ENCODE results near the gene ARHGAP27.

The ARHGAP27 gene

GRCh38 chr17:45433159-45433535 lies 477 bp upstream of the ARHGAP27 start:
- Histone ChIP-seq H3K9ac (ENCODE audit: low read depth, low read length) (no peak overlapping the region), H3K27me3 (ENCODE audit: insufficient read depth, low read length) (peaks cover 75% of the 10 kb centered on the region), H3K27ac (ENCODE audit: low read length) (no peak overlapping the region), H3K36me3 (ENCODE audit: insufficient read depth, low read depth, low read length) (no peaks in the 10 kb centered on the region), H3K4me1 (ENCODE audit: insufficient read depth, low read length) (no peaks in the 10 kb centered on the region; the same call in 1 of the 2 replicates), H3K9me3 (ENCODE audit: insufficient read depth, low read depth, low read length) (no peaks in the 10 kb centered on the region), H3K4me3 (ENCODE audit: low read length) (peak overlapping the region; percentile 41; the same call in 1 of the 2 replicates)

GRCh38 chr17:45431531-45432404 lies 902 bp downstream of the ARHGAP27 start:
- H3K27me3 ChIP-seq (ENCODE audit: insufficient read depth, low read length) = peaks cover 89% of the 10 kb centered on the region
- peak overlapping the region; percentile 72 for H3K4me3 ChIP-seq (ENCODE audit: low read length)
- H3K9ac ChIP-seq (ENCODE audit: low read depth, low read length) = no peak overlapping the region
- H3K36me3 ChIP-seq (ENCODE audit: insufficient read depth, low read depth, low read length) = no peaks in the 10 kb centered on the region
- no peaks in the 10 kb centered on the region; the same call in 1 of the 2 replicates for H3K4me1 ChIP-seq (ENCODE audit: insufficient read depth, low read length)
- H3K9me3 ChIP-seq (ENCODE audit: insufficient read depth, low read depth, low read length) = no peaks in the 10 kb centered on the region
- H3K27ac ChIP-seq (ENCODE audit: low read length) = no peak overlapping the region

GRCh38 chr17:45430738-45431530 lies 1.7 kb downstream of the ARHGAP27 start:
- no peak overlapping the region for H3K27ac ChIP-seq (ENCODE audit: low read length)
- H3K4me3 ChIP-seq (ENCODE audit: low read length) = peak overlapping the region; percentile 72
- H3K9me3 ChIP-seq (ENCODE audit: insufficient read depth, low read depth, low read length) = no peaks in the 10 kb centered on the region
- no peaks in the 10 kb centered on the region for H3K36me3 ChIP-seq (ENCODE audit: insufficient read depth, low read depth, low read length)
- H3K27me3 ChIP-seq (ENCODE audit: insufficient read depth, low read length) = peaks cover 97% of the 10 kb centered on the region
- no peaks in the 10 kb centered on the region; the same call in 1 of the 2 replicates for H3K4me1 ChIP-seq (ENCODE audit: insufficient read depth, low read length)
- no peak overlapping the region for H3K9ac ChIP-seq (ENCODE audit: low read depth, low read length)

GRCh38 chr17:45430006-45430737 lies 2.5 kb downstream of the ARHGAP27 start:
- H3K27ac ChIP-seq (ENCODE audit: low read length) = no peak overlapping the region
- H3K27me3 ChIP-seq (ENCODE audit: insufficient read depth, low read length) = peaks cover 93% of the 10 kb centered on the region
- H3K9ac ChIP-seq (ENCODE audit: low read depth, low read length) = no peak overlapping the region
- peaks cover 2% of the 10 kb centered on the region; the same call in 1 of the 2 replicates for H3K4me1 ChIP-seq (ENCODE audit: insufficient read depth, low read length)
- no peaks in the 10 kb centered on the region for H3K36me3 ChIP-seq (ENCODE audit: insufficient read depth, low read depth, low read length)
- no peaks in the 10 kb centered on the region for H3K9me3 ChIP-seq (ENCODE audit: insufficient read depth, low read depth, low read length)
- peak overlapping the region; percentile 72 for H3K4me3 ChIP-seq (ENCODE audit: low read length)

GRCh38 chr17:45429339-45430005 lies 3.2 kb downstream of the ARHGAP27 start:
- no peak overlapping the region for H3K9ac ChIP-seq (ENCODE audit: low read depth, low read length)
- H3K27ac ChIP-seq (ENCODE audit: low read length) = no peak overlapping the region
- H3K4me1 ChIP-seq (ENCODE audit: insufficient read depth, low read length) = peaks cover 5% of the 10 kb centered on the region; the same call in 1 of the 2 replicates
- H3K36me3 ChIP-seq (ENCODE audit: insufficient read depth, low read depth, low read length) = no peaks in the 10 kb centered on the region
- peak overlapping the region; percentile 9; the same call in 1 of the 2 replicates for H3K4me3 ChIP-seq (ENCODE audit: low read length)
- H3K27me3 ChIP-seq (ENCODE audit: insufficient read depth, low read length) = peaks cover 86% of the 10 kb centered on the region
- no peaks in the 10 kb centered on the region for H3K9me3 ChIP-seq (ENCODE audit: insufficient read depth, low read depth, low read length)

- peak overlapping the region; percentile 9; the same call in 1 of the 2 replicates for H3K4me3 ChIP-seq (ENCODE audit: low read length)
- no peak overlapping the region for H3K27ac ChIP-seq (ENCODE audit: low read length)
Observed at GRCh38 chr17:45428931-45429338, 3.7 kb downstream of the ARHGAP27 start.

GRCh38 chr17:45428050-45428617 lies 4.5 kb downstream of the ARHGAP27 start:
- Histone ChIP-seq H3K27me3 (ENCODE audit: insufficient read depth, low read length) (peaks cover 73% of the 10 kb centered on the region), H3K27ac (ENCODE audit: low read length) (no peak overlapping the region)

More at GRCh38 chr17:45428931-45429338, 3.7 kb downstream of the ARHGAP27 start:
- H3K4me1 ChIP-seq (ENCODE audit: insufficient read depth, low read length) = peaks cover 5% of the 10 kb centered on the region; the same call in 1 of the 2 replicates
- peaks cover 81% of the 10 kb centered on the region for H3K27me3 ChIP-seq (ENCODE audit: insufficient read depth, low read length)
- H3K36me3 ChIP-seq (ENCODE audit: insufficient read depth, low read depth, low read length) = no peaks in the 10 kb centered on the region
- no peak overlapping the region for H3K9ac ChIP-seq (ENCODE audit: low read depth, low read length)
- H3K9me3 ChIP-seq (ENCODE audit: insufficient read depth, low read depth, low read length) = no peaks in the 10 kb centered on the region

GRCh38 chr17:45427181-45427835 lies 5.4 kb downstream of the ARHGAP27 start:
- Histone ChIP-seq H3K27me3 (ENCODE audit: insufficient read depth, low read length) (peaks cover 64% of the 10 kb centered on the region), H3K9ac (ENCODE audit: low read depth, low read length) (no peak overlapping the region), H3K27ac (ENCODE audit: low read length) (no peak overlapping the region), H3K4me1 (ENCODE audit: insufficient read depth, low read length) (peaks cover 5% of the 10 kb centered on the region; the same call in 1 of the 2 replicates), H3K9me3 (ENCODE audit: insufficient read depth, low read depth, low read length) (no peaks in the 10 kb centered on the region), H3K36me3 (ENCODE audit: insufficient read depth, low read depth, low read length) (no peaks in the 10 kb centered on the region), H3K4me3 (ENCODE audit: low read length) (no peak overlapping the region)

More at GRCh38 chr17:45428050-45428617, 4.5 kb downstream of the ARHGAP27 start:
- Histone ChIP-seq H3K9ac (ENCODE audit: low read depth, low read length) (no peak overlapping the region), H3K9me3 (ENCODE audit: insufficient read depth, low read depth, low read length) (no peaks in the 10 kb centered on the region), H3K4me3 (ENCODE audit: low read length) (no peak overlapping the region), H3K4me1 (ENCODE audit: insufficient read depth, low read length) (peaks cover 5% of the 10 kb centered on the region; the same call in 1 of the 2 replicates), H3K36me3 (ENCODE audit: insufficient read depth, low read depth, low read length) (no peaks in the 10 kb centered on the region)

- H3K9me3 ChIP-seq (ENCODE audit: insufficient read depth, low read depth, low read length) = no peaks in the 10 kb centered on the region
- H3K4me1 ChIP-seq (ENCODE audit: insufficient read depth, low read length) = peaks cover 5% of the 10 kb centered on the region; the same call in 1 of the 2 replicates
- H3K36me3 ChIP-seq (ENCODE audit: insufficient read depth, low read depth, low read length) = no peaks in the 10 kb centered on the region
- H3K27me3 ChIP-seq (ENCODE audit: insufficient read depth, low read length) = peaks cover 57% of the 10 kb centered on the region
- no peak overlapping the region for H3K4me3 ChIP-seq (ENCODE audit: low read length)
- H3K27ac ChIP-seq (ENCODE audit: low read length) = no peak overlapping the region
- H3K9ac ChIP-seq (ENCODE audit: low read depth, low read length) = no peak overlapping the region
Observed at GRCh38 chr17:45426561-45426960, 6.1 kb downstream of the ARHGAP27 start.

GRCh38 chr17:45425984-45426413 lies 6.7 kb downstream of the ARHGAP27 start:
- Histone ChIP-seq H3K27ac (ENCODE audit: low read length) (no peak overlapping the region), H3K4me3 (ENCODE audit: low read length) (no peak overlapping the region), H3K4me1 (ENCODE audit: insufficient read depth, low read length) (peaks cover 5% of the 10 kb centered on the region; the same call in 1 of the 2 replicates), H3K27me3 (ENCODE audit: insufficient read depth, low read length) (peaks cover 51% of the 10 kb centered on the region), H3K9ac (ENCODE audit: low read depth, low read length) (no peak overlapping the region), H3K36me3 (ENCODE audit: insufficient read depth, low read depth, low read length) (no peaks in the 10 kb centered on the region), H3K9me3 (ENCODE audit: insufficient read depth, low read depth, low read length) (no peaks in the 10 kb centered on the region)
